CD4-positive, alpha-beta T cell treated with Interleukin-6 at 100 ng/mL for 8 hours (primary cell): ENCODE data around the gene PXDN.

Experiments used
- DNase-seq: peaks from one replicate; pipeline ENCODE4 v3.0.0-alpha.2; 2020; ENCODE audit warnings: mixed read lengths, low spot score

Gene PXDN

DNA sequence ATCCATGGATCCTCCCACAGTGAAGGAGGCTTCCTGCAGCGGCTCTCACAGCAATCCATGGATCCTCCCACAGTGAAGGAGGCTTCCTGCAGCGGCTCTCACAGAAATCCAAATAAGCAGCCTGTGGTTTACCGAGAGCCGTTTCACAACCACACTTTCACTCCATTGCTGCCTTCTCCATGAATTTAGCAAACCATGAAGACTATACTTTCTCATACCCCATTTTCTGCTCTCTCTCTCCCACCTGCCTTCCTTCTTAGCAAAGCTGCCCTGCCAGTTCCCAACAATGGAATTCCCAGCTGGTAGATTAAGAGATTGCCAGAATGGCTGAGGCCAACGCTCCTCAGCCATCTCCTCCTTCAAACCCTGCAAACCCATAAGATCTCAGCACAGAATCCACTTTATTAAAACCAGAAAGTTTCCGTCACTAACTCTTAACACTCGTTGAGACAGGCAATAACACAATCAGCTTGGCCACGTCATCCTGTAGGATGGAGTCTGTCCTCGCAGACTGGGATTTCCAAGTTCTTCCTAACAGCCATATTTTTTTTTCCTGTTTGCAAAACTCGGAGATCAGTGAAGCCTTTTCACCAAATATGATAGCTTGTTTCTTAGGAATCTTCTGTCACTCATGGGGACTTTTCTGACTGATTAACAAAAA lies 162.2 kb downstream of the PXDN start:
- no peak for DNase-seq
